Muscle of arm (tissue), 12 donors: ENCODE data around the gene GOLIM4. TPM values are rescaled to one million over a fixed set of nuclear protein-coding genes. Genes with fewer than 3 reads are reported as not detected.

Experiments used
- DNase-seq: peaks from one replicate; pipeline ENCODE4 v3.0.0-alpha.2; 2013
- polyA plus RNA-seq, 12 donors: library from polyadenylated mRNA; unstranded; fragments of 120-200 nt; gene quantifications; one replicate each; pipeline ENCODE4 v1.2.1, GENCODE V29; 2013; ENCODE audit not compliant: insufficient read length in 12 of 12

The GOLIM4 gene
- polyA plus RNA-seq, 12 donors: 44.5 to 75.9 (median 51.1) TPM; not detected in 1

DNA sequence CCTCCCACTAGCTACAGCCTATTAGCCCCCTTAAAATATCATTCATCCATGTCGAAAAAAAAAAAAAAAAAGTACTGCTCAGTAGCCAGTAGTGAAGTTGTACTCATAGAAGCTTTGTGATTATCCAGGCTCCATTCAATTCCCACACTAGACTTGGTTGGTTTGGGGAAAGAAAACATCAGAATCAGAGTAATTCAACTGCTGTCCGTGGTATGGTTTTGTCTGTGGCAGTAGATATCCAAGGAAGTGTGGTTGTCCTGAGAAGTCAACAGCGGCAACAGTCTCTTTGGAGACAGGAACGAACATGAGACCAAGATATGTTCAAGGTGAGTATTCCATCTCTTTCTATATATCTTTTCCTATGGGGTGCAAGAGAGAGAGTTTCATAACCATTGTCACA is 99.2 kb downstream of the GOLIM4 start:
- no peak for DNase-seq

DNA sequence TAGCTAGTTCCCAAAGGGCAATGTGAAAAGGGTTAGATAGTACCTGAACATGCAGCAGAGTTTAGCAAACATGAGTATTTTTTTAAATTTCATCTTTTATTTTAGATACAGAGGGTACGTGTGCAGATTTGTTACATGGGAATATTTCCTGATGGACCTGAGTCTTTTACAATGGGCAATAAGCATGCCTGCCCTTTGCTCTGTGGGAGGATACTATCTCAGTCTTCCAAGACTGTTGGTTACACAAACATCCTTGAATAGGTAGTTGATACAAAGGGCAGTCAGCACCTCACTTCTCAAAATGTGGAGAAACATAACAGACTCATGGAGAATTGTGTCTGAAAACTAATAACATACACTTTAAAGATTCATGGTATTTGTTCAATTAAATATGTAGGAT is 103.3 kb downstream of the GOLIM4 start:
- DNase-seq: no peak

DNA sequence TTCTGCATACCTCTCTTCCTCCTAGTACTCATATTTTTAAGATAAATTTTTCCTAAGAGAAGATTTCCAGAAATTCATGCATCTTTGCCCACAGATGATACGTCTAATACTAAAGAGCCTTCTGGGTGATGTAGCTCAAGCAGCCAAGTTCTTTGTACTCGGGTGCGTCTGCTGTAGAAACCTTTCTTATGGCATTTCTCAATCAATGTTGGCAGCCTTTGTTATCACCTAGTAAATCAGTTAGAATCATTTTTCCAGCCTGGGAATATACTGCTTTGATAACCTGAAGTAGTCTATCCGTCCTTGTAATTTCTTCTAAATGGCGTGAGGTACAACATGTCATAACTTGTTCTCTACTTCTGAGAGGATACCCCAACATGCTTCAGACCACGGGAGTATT is 104.5 kb downstream of the GOLIM4 start:
- DNase-seq: no peak

GRCh38 chr3:167989999-167990398 is 105.7 kb downstream of the GOLIM4 start:
- no peak for DNase-seq

DNA sequence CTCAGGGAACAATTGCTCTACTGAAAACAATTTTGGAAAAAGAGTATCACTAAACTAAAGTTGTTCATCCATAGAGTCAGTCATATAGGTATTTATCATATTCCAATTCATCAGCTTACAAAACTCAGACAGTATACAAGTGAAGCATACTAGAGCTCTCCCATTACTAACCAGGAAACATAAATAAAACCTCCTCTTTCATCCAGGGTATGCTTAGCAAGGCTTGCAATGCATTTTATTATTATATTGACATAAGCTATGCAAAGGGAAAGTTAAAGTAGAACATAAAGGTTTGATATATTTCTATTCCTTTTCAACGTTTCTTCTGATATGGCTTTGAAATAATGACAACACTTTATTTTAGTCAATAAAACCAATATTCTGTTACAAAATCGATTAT is 106.7 kb downstream of the GOLIM4 start:
- no peak for DNase-seq

- no peak for DNase-seq
Observed at GRCh38 chr3:167983583-167983982, 112.1 kb downstream of the GOLIM4 start.

GRCh38 chr3:167978486-167978885 is 117.2 kb downstream of the GOLIM4 start:
- no peak for DNase-seq

GRCh38 chr3:167978071-167978470 is 117.7 kb downstream of the GOLIM4 start:
- no peak for DNase-seq

DNA sequence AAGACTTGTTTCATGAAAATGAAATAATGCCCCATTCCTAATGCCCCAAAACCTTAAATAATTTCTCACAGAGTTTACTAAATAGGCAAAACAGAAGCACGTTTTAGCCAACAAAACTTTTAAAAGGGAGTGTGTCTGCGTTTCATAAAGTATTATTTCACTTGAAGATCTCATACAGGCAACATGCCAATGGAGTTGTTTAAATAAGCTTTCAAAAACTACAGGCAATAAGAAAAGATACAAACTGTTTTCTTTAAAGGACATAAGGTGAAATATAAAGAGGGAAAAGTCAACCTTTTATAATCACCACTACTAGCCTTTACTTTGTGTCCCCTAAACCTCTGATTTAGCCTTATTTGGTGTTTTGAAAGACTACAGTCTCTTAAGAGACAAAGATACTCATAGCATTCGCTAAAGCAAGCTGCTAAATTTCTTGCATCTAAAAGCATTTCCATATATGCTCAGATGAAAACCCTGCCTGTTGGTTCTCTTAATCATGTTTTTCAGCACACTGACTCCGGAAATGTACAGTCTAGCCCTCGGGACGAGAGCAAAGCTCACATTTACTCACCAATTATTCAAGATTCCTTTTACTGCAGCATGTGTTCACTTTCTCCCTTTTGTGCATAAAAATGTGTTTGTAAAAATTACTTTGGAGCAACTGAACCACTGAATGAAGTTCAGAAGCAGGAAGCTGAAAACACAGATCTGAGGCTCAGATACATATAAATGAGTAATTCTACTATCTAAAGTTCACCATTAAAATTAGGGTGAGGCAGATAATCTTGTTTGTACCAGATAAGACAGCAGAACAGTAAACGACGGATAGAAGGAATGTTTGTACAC is 119.0 kb downstream of the GOLIM4 start:
- peak; percentile 15 for DNase-seq

DNA sequence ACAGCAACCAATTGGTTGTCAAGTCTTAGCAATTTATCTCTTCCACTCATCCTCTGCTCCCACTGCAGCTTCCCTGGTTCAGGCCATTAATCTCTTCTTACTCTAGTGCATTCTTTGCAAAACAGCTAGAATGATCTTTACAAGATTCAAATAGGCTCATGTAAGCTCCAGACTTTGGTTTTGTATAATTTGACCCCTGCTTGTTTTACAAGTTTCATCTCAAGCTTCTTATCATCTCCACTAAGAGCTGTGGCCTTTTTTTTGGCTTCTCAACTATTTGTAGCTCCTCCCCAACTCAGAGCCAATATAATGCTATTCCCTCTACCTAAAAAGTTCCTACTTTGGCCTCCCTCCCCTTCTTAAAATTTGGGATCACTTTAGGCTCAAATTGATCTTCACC is 121.8 kb downstream of the GOLIM4 start:
- DNase-seq: no peak

DNA sequence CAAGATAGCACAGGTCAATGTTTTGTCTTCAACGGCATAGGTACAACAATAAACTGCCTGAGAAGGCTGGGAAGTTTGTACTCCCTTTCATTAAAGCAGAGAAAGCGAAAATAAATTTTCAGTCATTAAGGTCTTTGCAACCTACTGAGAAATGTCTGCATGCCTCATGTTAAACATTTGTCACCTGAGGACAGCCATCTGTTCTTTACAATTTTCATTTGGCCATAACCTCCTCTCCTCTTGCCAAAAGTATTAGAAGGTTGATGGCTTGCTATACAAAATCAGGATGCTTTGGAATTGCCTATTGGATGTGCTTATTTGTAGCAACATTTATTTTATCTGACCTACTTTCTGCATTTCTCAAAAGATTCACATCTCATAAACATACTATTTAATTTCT is 122.7 kb downstream of the GOLIM4 start:
- no peak for DNase-seq

DNA sequence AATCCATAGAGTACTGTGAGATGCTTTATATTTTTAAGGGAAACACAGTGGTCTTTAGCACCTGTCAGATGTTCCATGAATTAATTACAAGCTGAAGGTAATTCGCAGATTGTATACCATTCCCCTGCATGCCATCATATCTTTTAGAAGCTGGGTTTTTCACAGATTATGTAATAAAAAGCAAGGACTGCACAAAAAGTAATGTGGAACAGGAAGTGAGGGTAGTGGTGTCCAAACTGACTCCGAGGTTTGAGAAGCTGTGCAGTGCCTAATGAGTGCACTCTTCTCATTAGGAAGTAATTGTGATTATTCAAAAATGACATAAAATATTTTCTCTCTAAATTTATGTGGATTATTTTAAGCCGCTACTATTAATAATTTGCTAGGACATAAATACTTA is 123.2 kb downstream of the GOLIM4 start:
- no peak for DNase-seq

- no peak for DNase-seq
Observed at GRCh38 chr3:167969548-167969947, 126.2 kb downstream of the GOLIM4 start.

DNA sequence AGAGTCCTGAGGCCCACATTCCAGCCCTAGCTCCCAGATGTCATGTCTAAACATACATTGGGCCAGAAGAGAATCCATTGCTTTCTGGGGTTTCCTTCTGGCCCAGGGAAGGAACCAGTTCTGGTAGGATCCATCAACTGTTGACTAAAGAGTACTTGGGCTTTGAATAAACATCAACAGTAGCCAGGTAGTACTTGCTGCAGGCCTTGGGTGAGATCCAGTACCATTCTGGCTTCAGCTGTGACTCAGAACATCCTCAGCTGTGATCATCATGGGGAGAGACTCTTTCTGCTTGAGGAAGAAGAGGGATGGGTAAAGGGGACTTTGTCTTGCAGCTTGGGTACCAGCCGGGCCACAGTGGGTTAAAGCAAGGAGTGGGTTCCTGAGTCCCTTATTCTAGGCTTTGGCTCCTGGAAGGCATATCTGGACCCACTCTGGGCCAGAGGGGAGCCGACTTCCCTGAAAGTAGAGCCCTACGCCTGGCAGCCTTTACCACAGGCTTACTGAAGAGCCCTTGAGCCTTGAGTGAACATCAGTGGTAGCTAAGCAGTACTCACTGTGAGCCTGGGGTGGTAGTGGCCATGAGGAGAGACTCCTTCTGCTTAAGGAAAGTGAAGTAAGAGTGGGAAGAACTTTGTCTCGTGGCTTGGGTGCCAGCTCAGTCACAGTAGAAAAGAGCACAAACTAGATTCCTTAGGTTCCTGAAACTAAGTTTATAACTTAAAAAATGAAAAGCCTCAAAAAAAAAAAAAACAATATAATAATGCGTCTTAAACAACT is 128.3 kb downstream of the GOLIM4 start:
- no peak for DNase-seq
